Measurements from ENCODE around the gene TOP2A.
"Not testable (repeated sequence)": the region's sequence is repeated elsewhere in the genome, so short reads cannot be mapped to it uniquely, and the experiment has no call there.

The TOP2A gene

GRCh38 chr17:40410082-40410481 lies 7.6 kb downstream of the TOP2A start:
- ChIA-PET CTCF (interaction anchor here (0.7 to 14.9 kb wide), 6 partner anchors 6 to 209 kb away, joined by 3 to 226 read pairs (median 4); no protein-coding TSS in a partner anchor), POLR2A (no interaction called here)
- no peak for TF ChIP-seq CTCF (IDR thresholded peaks at IDR 0.05; ENCODE audit: insufficient read depth, low read length, missing control alignments)
- DNase-seq (ENCODE audit: low read depth, low spot score), result no peak
- no peak overlapping the region for H3K4me3 ChIP-seq (ENCODE audit: low read depth, low read length)

GRCh38 chr17:40409540-40409939 lies 8.2 kb downstream of the TOP2A start:
- CTCF ChIA-PET, result interaction anchor here (1.1 to 14.9 kb wide), 5 partner anchors 4 to 124 kb away, joined by 3 to 226 read pairs (median 22); partner anchors contain the start of gene TOP2A
- POLR2A ChIA-PET; DNase-seq (ENCODE audit: low read depth, low spot score); H3K4me3 ChIP-seq (ENCODE audit: low read depth, low read length): not testable (repeated sequence)

GRCh38 chr17:40407460-40407859 lies 10.2 kb downstream of the TOP2A start:
- no peak for DNase-seq (ENCODE audit: low read depth, low spot score)
- CTCF ChIA-PET, result interaction anchor here (0.7 to 14.9 kb wide), 8 partner anchors 4 to 153 kb away, joined by 3 to 226 read pairs (median 7); partner anchors contain the start of gene TOP2A
- no peak overlapping the region for H3K4me3 ChIP-seq (ENCODE audit: low read depth, low read length)
- TF ChIP-seq CTCF (IDR thresholded peaks at IDR 0.05; ENCODE audit: insufficient read depth, low read length, missing control alignments), result no peak
- POLR2A ChIA-PET, result no interaction called here

- POLR2A ChIA-PET, result interaction anchor here (0.6 kb wide), 1 partner anchor 107 kb away, joined by 3 read pairs; no protein-coding TSS in a partner anchor
- H3K4me3 ChIP-seq (ENCODE audit: low read depth, low read length), result no peak overlapping the region
- TF ChIP-seq CTCF (IDR thresholded peaks at IDR 0.05; ENCODE audit: insufficient read depth, low read length, missing control alignments), result no peak
- DNase-seq (ENCODE audit: low read depth, low spot score), result no peak
- CTCF ChIA-PET, result interaction anchor here (1.7 to 11.7 kb wide), 5 partner anchors 10 to 156 kb away, joined by 7 to 226 read pairs (median 10); partner anchors contain the start of gene TOP2A
These were observed 13.7 kb downstream of the TOP2A start for GRCh38 chr17:40404003-40404402.

GRCh38 chr17:40402668-40403067 lies 15.0 kb downstream of the TOP2A start:
- ChIA-PET CTCF (interaction anchor here (0.8 to 11.7 kb wide), 8 partner anchors 9 to 157 kb away, joined by 3 to 226 read pairs (median 10); partner anchors contain the start of gene TOP2A), POLR2A (no interaction called here)
- no peak for TF ChIP-seq CTCF (IDR thresholded peaks at IDR 0.05; ENCODE audit: insufficient read depth, low read length, missing control alignments)
- no peak overlapping the region for H3K4me3 ChIP-seq (ENCODE audit: low read depth, low read length)
- no peak for DNase-seq (ENCODE audit: low read depth, low spot score)

- peak; percentile 21 for TF ChIP-seq CTCF (IDR thresholded peaks at IDR 0.05; ENCODE audit: insufficient read depth, low read length, missing control alignments)
- peak; percentile 12 for DNase-seq (ENCODE audit: low read depth, low spot score)
- ChIA-PET POLR2A (no interaction called here), CTCF (interaction anchor here (0.6 to 11.7 kb wide), 24 partner anchors 9 to 1271 kb away, joined by 3 to 226 read pairs (median 5); partner anchors contain the start of gene TOP2A)
- H3K4me3 ChIP-seq (ENCODE audit: low read depth, low read length), result no peak overlapping the region
These were observed 18.5 kb downstream of the TOP2A start for GRCh38 chr17:40399185-40399584.

- DNase-seq (ENCODE audit: low read depth, low spot score); POLR2A ChIA-PET; H3K4me3 ChIP-seq (ENCODE audit: low read depth, low read length): not testable (repeated sequence)
- CTCF ChIA-PET, result interaction anchor here (1.2 to 2.0 kb wide), 3 partner anchors 10 to 83 kb away, joined by 4 to 8 read pairs (median 6); no protein-coding TSS in a partner anchor
These were observed 31.1 kb downstream of the TOP2A start for GRCh38 chr17:40386555-40386954.
